HG03460 (cell line): ENCODE data around the gene DOLK.

ENCODE experiments used
- ATAC-seq: cut with Tn5 transposase; IDR thresholded peaks from one replicate; pipeline ENCODE4 v1.9.1; 2021; ENCODE audit not compliant: unreplicated experiment

The DOLK gene

GRCh38 chr9:128909859-128910258, 37.5 kb downstream of the DOLK start:
- ATAC-seq, result no peak

DNA sequence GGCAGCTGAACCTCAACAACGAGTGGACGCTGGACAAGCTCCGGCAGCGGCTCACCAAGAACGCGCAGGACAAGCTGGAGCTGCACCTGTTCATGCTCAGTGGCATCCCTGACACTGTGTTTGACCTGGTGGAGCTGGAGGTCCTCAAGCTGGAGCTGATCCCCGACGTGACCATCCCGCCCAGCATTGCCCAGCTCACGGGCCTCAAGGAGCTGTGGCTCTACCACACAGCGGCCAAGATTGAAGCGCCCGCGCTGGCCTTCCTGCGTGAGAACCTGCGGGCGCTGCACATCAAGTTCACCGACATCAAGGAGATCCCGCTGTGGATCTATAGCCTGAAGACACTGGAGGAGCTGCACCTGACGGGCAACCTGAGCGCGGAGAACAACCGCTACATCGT, 39.0 kb downstream of the DOLK start:
- ATAC-seq, result no peak

DNA sequence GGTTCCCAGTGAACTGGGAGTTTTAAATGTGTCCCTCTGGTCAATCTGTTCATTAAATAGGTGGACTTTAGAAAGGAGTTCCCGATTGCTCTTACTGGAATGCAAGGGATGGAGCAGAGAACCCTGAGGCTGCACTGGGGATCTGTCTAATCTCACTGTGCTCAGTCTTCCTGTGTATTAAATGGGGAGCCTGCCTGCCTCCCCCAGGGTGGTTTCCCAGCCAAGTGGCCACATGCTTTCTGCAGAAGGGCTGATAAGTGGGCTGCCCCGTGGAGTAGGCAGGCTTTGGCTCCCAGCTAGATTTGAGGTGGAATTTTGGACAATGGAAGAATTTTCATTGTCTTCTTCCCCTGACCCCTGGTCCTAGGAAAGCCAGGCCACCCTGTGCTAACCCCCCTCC, 40.7 kb downstream of the DOLK start:
- no peak for ATAC-seq

- no peak for ATAC-seq
Observed at GRCh38 chr9:128905964-128906363, 41.4 kb downstream of the DOLK start.

DNA sequence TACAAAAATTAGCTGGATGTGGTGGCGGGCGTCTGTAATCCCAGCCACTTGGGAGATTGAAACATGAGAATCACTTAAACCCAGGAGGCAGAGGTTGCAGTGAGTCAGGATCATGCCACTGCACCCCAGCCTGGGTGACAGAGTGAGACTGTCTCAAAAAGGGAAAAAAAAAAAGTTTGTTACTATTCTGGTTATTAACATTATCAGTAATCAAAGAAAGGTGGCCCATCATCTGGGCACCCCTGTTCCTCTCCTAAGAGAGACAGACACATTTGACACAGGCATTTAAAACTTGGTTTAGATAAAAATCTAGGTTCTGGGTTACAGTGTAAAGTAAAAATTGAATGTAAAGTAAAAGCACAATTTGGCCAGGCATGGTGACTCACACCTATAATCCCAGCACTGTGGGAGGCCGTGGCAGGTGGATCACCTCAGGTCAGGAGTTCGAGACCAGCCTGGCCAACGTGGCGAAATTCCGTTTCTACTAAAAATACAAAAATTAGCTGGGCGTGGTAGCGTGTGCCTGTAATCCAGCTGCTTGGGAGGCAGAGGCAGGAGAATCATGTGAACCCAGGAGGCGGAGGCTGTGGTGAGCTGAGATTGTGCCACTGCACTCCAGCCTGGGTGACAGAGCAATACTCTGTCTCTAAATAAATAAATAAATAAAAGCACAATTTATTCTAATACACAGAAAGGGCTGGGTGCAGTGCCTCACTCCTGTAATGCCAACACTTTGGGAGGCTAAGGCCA, 43.4 kb downstream of the DOLK start:
- no peak for ATAC-seq

DNA sequence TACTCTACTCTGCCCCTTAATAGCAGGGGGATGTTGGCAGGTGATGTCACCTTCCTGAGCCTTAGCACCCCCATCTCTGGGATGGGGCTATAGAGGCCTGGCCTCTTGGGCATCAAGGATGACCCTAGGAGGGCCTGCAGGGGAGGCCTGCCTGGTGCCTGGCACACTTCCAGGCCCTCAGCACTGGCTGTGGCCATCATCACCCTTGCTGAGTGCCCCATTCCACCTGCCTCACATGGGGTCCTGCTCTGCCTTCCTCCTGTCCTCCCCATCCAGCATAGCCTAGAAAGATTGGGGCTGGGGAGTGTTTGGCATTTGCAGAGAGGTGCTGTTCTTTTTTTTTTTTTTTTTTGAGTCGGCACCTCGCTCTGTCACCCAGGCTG, 44.3 kb downstream of the DOLK start:
- ATAC-seq, result no peak

GRCh38 chr9:128902351-128903078, 44.9 kb downstream of the DOLK start:
- peak; percentile 89 for ATAC-seq

DNA sequence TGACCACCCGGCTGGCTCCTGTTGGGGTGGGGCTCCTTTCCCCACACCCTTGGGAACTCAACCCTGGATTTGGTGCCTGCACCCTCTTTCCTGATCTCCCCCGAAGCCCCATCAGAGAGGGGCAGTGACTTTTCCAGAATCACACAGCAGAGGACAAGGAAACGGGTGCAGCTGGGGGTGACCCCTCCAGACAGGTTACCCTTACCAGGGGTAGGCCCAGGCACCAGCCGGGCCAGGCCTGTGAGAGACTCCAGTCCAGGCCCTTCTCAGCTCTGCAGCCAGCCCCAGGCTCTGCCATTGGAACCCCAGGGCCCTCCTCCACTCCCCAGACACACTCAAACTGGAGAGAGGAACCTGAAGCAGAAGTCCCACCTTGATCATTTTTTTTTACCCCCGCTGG, 45.6 kb downstream of the DOLK start:
- ATAC-seq, result peak; percentile 9

DNA sequence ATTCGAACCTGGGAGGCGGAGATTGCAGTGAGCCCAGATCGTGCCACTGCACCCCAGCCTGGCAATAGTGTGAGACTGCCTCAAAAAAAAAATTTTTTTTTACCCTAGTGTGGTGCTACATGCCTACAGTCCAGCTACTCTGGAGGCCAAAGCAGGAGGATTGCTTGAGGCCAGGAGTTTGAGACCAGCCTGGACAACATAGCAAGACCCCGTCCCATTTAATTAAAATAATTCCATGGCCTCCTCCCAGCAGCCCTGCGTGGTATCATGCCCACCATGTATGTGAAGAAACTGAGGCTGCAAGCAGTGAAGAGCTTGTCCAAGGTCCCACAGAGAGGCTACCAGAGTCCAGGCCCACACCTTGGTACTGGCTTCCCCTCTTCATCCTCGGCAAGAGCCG, 46.0 kb downstream of the DOLK start:
- no peak for ATAC-seq

DNA sequence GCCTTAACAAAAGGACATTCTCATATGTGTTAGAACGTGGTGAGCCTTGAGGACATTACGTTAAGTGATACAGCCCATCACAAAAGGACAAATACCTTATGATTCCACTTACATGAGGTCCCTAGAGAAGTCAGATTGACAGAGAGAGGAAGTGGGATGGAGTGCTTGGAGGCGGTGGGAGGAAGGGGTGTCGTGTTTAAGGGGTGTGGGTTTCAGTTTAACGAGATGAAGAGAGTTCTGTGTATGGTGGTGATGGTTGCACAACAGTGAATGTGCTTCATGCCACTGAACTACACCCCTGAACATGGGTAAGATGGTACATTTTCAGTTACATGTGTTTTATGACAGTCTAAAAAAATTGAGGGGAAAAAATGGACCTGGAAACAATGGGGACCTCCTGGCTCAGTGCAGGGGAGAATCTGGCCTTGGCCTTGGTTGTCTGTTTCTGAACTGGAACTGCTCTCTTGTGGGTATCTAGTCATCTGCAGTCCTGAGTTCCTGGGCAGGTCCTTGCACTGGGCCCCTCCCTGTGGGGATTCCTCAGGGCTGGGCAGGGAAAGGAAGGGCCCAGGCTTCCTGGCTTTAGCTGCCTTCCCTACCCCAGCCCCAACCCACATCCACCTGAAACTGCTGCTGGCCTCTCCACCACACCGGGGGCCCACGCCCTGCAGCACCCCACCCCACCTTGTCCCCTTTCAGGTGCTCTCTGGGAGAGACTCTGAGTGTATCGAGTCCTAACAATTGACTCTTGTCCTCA, 47.7 kb downstream of the DOLK start:
- ATAC-seq, result no peak

DNA sequence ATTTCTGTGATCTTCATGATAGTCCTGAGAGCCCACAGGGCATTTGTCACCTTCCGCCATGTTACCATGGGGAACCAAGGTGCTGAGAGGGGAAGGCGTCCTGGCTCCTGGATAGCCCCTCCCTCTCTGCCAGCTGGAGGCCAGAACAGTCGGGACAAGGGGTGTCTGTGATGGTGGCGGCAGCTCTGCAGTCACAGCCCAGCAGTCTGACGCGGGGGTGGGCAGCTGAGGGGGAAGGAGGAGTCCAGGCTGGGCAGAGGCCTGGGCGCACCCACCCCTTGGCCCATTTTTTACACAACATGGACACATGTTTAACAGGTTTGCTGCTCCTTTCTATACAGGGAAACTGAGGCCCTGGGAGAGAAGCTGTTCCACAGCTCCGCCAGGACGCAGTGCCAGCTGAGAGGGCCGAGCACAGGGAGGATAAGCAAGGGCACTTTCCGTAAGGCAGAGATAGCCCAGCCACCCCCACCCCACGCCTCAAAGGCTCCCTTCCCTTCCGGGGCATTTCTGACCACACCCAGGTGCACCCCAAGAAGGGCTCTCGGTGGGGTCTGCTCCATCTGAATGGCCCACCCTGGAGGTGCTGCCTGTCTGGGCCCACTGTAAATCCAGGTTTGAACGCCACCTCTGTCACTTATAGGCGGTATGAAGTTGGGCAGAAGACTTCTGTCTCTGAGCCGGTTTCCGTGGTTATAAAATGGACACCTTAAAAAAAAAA, 48.4 kb downstream of the DOLK start:
- no peak for ATAC-seq

DNA sequence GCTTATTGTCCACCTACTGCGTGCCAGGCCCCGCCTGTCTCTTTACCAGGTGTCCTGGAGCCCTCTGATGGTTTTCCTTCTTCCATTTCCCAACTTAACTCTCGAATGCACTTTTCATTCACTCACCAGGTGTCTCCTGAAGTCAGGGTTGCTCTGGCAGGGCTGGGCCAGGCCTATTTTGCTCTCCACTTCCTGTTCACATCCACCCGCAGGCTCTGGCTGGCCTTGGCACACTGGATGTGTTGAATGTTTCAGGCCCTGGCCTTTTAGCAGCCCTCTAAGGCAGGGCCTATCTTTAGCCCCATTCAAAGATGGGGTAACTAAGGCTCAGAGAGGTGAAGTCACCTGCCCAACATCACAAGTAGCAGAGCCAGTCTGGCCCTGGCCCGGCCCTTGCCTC, 49.0 kb downstream of the DOLK start:
- no peak for ATAC-seq

GRCh38 chr9:128895556-128895955, 51.8 kb downstream of the DOLK start:
- no peak for ATAC-seq
